Endothelial cell (in vitro differentiated cells): ENCODE data around the gene PRG2. TPM values are rescaled to one million over a fixed set of nuclear protein-coding genes. Genes with fewer than 3 reads are reported as not detected.

Experiments
- DNase-seq: peaks from one replicate; pipeline ENCODE4 v3.0.0; 2021; ENCODE audit warnings: low spot score
- H3K27ac Mint-ChIP-seq: one replicate; pipeline ENCODE4 v1.8.0; 2021; ENCODE audit warnings: mixed read lengths, inconsistent platforms; ENCODE audit not compliant: unreplicated experiment
- H3K27me3 Mint-ChIP-seq: one replicate; pipeline ENCODE4 v1.8.0; 2021; ENCODE audit warnings: mild to moderate bottlenecking, moderate library complexity, mixed read lengths, inconsistent platforms; ENCODE audit not compliant: unreplicated experiment
- H3K36me3 Mint-ChIP-seq: one replicate; pipeline ENCODE4 v1.8.0; 2021; ENCODE audit warnings: mild to moderate bottlenecking, low read depth, mixed read lengths, inconsistent platforms; ENCODE audit not compliant: unreplicated experiment
- H3K4me1 Mint-ChIP-seq: one replicate; pipeline ENCODE4 v1.8.0; 2021; ENCODE audit warnings: mild to moderate bottlenecking, mixed read lengths, inconsistent platforms; ENCODE audit not compliant: unreplicated experiment
- H3K4me3 Mint-ChIP-seq: one replicate; pipeline ENCODE4 v1.8.0; 2021; ENCODE audit warnings: mild to moderate bottlenecking, mixed read lengths, inconsistent platforms; ENCODE audit not compliant: unreplicated experiment
- H3K9me3 Mint-ChIP-seq: one replicate; pipeline ENCODE4 v1.8.0; 2021; ENCODE audit warnings: mixed read lengths, inconsistent platforms; ENCODE audit not compliant: unreplicated experiment
- total RNA-seq: library from RNA; stranded (reverse); fragmentation: NEBNext Ultra II Directional; extraction: Animal tissue kit (Norgen Biotek cat#: 25700); gene quantifications from one replicate; pipeline ENCODE4 v1.2.1, GENCODE V29; 2021; ENCODE audit not compliant: unreplicated experiment
- TF ChIP-seq, protein P1 (sequence below): fragments of 200-600 bp; sonication (generic); IDR thresholded peaks from one replicate; pipeline ENCODE4 v1.5.0; 2021; ENCODE audit warnings: antibody characterized with exemption; ENCODE audit not compliant: unreplicated experiment

The PRG2 gene
- total RNA-seq, 1 donor from 2014 or later, result not detected

DNA sequence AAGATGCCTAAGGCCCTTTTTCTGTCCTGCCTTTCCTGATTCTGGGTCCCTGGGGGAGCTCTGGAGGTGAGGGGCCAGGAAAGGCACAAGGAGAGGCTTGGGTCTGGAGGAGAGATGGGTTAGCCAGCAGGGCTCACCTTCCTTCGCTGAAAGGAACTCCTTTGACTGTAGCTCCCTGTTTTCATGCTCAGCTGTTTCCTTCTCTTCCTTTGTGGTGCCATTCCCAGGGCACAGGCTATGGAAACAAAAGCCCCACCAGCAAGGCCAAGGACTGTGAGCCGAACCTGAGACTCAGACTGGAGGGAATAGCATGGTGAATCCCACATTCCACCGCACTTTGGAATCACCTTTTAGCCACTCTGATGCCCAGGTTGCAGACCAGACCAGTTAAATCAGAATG, 26.0 kb upstream of the PRG2 start:
- TF ChIP-seq, protein P1, sequence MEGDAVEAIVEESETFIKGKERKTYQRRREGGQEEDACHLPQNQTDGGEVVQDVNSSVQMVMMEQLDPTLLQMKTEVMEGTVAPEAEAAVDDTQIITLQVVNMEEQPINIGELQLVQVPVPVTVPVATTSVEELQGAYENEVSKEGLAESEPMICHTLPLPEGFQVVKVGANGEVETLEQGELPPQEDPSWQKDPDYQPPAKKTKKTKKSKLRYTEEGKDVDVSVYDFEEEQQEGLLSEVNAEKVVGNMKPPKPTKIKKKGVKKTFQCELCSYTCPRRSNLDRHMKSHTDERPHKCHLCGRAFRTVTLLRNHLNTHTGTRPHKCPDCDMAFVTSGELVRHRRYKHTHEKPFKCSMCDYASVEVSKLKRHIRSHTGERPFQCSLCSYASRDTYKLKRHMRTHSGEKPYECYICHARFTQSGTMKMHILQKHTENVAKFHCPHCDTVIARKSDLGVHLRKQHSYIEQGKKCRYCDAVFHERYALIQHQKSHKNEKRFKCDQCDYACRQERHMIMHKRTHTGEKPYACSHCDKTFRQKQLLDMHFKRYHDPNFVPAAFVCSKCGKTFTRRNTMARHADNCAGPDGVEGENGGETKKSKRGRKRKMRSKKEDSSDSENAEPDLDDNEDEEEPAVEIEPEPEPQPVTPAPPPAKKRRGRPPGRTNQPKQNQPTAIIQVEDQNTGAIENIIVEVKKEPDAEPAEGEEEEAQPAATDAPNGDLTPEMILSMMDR, result no peak
- H3K4me3 Mint-ChIP-seq, result no peak overlapping the region
- no peak for DNase-seq
- H3K36me3 Mint-ChIP-seq, result peaks cover 27% of the 10 kb centered on the region
- peaks cover 10% of the 10 kb centered on the region for H3K27me3 Mint-ChIP-seq
- peak overlapping the region; percentile 10 for H3K27ac Mint-ChIP-seq
- peaks cover 43% of the 10 kb centered on the region for H3K4me1 Mint-ChIP-seq
- no peaks in the 10 kb centered on the region for H3K9me3 Mint-ChIP-seq

DNA sequence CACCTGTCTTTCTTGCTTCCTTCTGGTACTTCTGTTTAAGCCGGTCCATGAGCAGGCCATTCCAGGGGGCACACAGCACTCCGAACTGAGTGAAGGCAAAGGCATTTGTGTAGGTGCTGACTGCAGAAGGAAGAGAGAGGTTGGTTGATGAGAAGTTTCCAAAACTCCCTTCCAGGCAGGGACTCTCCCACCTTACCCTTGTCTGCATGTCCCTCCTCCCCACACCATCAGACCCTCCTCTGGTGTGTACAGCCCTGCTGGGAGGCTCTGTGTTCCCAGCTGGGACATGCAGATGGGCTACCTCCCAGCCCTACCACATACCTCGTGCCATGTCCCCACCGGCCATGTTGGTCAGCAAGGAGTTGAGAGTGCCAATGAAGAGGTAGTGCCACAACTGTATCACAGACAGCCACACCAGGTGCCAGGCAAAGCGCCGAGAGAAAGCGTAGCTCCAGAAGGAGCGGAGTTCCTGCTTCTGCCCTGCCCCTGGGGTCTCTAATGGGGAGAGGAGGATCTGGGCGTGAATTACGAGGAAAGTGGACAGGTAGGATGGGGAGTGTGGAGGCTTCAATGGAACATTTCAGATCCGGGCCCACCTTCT, 24.3 kb upstream of the PRG2 start:
- TF ChIP-seq, protein P1, result no peak
- Mint-ChIP-seq H3K27me3 (peaks cover 10% of the 10 kb centered on the region), H3K36me3 (peaks cover 30% of the 10 kb centered on the region), H3K27ac (no peak overlapping the region), H3K4me1 (peaks cover 43% of the 10 kb centered on the region), H3K4me3 (peak overlapping the region; percentile 52), H3K9me3 (no peaks in the 10 kb centered on the region)
- no peak for DNase-seq

DNA sequence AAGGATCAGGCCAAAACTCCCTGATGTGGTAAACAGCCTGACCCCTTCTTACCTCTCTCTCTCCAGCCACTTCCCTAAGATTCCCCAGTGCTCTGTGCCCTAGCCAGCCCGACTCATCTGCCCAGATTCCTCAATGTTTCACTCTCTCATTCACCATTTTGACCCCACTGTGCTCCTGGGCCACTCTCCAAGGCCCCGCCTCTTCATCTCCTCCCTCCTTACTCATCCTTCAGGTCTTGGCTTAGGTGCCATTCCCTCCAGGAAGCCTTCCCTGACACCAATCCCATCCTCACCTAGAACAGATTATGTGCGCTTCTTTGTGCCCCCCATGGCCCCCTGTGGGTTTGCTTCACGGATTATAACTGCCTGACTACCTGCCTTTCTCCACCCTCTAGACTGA, 23.2 kb upstream of the PRG2 start:
- peak overlapping the region; percentile 17 for H3K4me3 Mint-ChIP-seq
- H3K4me1 Mint-ChIP-seq, result peaks cover 46% of the 10 kb centered on the region
- no peak for DNase-seq
- peak overlapping the region; percentile 54 for H3K27ac Mint-ChIP-seq
- H3K9me3 Mint-ChIP-seq, result no peaks in the 10 kb centered on the region
- H3K27me3 Mint-ChIP-seq, result peaks cover 10% of the 10 kb centered on the region
- H3K36me3 Mint-ChIP-seq, result peaks cover 30% of the 10 kb centered on the region
- TF ChIP-seq, protein P1, result no peak

DNA sequence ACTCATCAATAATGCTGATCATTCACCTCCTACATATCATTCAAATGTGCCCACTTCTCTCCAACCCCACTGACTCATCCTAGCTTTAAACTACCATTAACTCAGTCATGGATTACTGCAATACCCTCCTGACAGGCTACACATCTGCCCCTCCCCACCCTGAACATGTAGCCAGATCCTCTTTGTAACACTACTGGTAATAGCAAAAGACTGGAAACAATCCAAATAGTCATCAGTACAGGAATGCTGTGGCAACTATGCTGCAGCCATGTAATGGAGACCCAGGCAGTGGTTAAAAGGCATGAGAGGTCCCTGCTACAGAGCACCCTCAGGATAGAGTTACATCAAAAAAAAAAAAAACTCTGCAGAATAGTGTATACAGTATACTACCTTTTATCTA, 19.8 kb upstream of the PRG2 start:
- Mint-ChIP-seq H3K36me3 (peaks cover 38% of the 10 kb centered on the region), H3K27ac (no peak overlapping the region), H3K27me3 (peaks cover 4% of the 10 kb centered on the region), H3K4me3 (no peak overlapping the region), H3K4me1 (peaks cover 45% of the 10 kb centered on the region), H3K9me3 (no peaks in the 10 kb centered on the region)
- TF ChIP-seq, protein P1, result no peak
- DNase-seq, result no peak

DNA sequence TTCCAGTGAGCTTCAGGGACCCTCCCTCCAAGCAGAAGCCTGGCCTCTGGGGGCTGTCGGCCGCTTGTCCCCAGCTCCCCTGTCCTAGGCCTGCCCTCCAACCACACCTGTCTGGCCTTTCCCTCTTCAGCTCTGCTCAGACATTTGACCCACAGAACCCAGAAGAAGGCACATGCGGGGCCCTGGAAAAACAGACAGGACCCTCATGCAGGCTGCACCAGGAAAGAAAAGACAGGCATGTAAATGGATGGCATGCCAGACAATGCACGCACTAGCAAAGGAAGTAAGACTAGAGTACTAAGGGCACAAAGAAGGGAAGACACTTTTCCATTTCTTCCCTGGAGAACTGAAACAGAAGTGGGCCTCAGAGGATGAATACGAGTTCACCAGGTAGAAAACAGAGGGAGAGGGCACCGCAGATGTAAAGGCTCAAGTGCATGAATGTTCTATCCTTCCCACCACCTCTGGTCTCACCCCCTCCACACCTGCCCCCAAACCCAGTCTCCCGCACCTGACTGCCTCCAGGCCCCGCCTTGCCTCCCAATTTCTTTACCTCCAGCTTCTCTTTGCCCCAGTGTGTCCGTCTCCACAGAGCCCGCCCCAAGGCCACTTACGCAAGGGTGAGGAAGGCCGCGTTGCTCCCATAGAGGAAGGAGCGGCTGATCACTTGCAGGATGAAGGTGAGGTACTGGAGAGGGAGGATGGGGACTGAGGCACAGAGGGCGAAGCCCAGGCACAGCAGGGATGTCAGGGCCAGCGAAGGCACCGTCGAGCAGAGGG, 19.1 kb upstream of the PRG2 start:
- Mint-ChIP-seq H3K36me3 (peaks cover 30% of the 10 kb centered on the region), H3K27me3 (peaks cover 4% of the 10 kb centered on the region), H3K4me3 (no peak overlapping the region), H3K4me1 (peaks cover 41% of the 10 kb centered on the region), H3K27ac (no peak overlapping the region), H3K9me3 (no peaks in the 10 kb centered on the region)
- TF ChIP-seq, protein P1, result no peak
- DNase-seq, result no peak
